ENCODE measurements around the gene ADH1C.
"Not testable (repeated sequence)": the region's sequence is repeated elsewhere in the genome, so short reads cannot be mapped to it uniquely, and the experiment has no call there.

Gene ADH1C

GRCh38 chr4:99356992-99357391, 4.4 kb upstream of the ADH1C start:
- DNase-seq = no peak

DNA sequence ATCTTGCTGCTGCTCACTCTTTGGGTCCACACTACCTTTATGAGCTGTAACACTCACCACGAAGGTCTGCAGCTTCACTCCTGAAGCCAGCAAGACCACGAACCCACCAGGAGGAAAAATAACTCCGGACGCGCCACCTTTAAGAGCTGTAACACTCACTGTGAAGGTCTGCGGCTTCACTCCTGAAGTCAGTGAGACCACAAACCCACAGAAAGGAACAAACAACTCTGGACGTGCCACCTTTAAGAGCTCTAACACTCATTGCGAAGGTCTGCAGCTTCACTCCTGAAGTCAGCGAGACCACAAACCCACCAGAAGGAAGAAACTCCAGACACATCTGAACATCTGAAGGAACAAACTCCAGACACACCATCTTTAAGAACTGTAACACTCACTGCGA, 3.6 kb upstream of the ADH1C start:
- DNase-seq = not testable (repeated sequence)

DNA sequence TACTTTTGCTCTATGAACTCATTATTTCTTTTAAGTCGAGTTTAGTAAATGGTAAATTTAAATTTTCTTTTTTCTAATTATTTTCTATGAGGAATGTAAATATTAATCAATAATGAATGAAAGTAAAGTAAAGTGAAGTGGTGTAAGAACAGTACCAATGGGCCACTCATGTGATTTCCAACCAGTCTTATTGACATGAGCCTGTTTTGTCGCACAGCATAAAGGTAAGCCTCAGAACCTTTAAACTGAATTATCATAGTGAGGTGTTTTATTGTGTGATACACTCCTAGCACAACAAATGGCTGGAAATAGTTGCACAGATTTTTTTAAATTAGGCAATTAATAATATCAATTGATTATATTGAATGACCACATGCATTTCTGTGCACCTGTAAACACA, 1.1 kb downstream of the ADH1C start:
- no peak for DNase-seq

- DNase-seq = no peak
Observed at GRCh38 chr4:99349338-99349737, 3.2 kb downstream of the ADH1C start.

DNA sequence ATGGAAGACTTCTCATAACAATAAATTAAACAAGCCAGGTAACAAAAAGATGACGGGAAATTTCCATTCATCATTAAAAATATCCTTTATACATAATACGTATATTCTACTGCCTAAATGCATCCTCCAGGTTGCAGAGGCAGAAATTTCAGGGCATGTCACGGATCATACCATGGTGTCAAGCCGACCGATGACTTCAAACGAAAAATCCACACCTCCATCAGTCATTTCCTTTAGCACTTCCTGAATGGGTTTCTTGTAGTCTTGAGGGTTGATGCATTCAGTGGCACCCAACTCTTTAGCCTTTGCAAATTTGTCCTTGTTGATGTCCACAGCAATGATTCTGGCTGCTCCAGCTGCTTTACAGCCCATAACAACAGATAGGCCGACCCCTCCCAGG, 9.9 kb downstream of the ADH1C start:
- DNase-seq = not testable (repeated sequence)

- DNase-seq = no peak
Observed at GRCh38 chr4:99341426-99341825, 11.1 kb downstream of the ADH1C start.

- no peak for DNase-seq
Observed at GRCh38 chr4:99339172-99339571, 13.4 kb downstream of the ADH1C start.

GRCh38 chr4:99336553-99336952, 16.0 kb downstream of the ADH1C start:
- no peak for DNase-seq

DNA sequence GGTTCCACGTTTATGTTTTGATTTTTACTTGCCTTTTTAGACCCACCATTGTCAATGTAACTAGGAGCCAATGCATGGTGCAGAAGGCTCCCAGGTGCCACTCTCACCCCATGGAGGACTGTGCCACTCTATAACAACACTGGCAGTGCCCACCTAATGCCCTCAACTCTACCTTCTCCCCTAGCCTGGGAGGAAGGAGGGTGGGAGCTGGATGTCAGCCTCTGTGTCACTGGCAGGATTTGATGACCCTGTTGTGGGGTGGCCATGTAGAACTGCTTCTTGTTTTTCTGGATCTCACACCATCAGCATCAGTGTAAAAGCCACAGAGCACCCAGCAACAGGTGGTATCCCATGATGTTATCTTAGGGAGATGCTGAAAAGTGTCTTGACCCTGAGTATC, 17.7 kb downstream of the ADH1C start:
- no peak for DNase-seq

- no peak for DNase-seq
Observed at GRCh38 chr4:99330648-99331047, 21.9 kb downstream of the ADH1C start.

DNA sequence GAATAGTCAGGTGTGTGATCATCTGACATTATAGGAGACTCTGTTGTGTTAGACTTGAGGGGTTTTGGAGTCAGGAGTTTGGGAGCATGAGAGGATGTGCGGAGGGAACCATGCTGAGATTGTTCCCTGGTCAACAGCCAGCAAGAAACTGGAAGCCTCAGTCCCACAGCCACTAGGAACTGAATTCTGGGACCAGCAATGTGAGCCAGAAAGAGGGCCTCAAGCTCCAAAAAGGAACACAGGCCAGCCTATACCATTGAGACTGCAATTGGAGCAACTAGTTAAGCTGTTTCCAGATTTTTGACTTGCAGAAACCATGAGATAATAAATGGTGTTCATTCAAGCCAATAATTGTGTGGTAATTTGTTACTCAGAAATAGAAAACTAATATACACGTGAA, 22.7 kb downstream of the ADH1C start:
- no peak for DNase-seq

DNA sequence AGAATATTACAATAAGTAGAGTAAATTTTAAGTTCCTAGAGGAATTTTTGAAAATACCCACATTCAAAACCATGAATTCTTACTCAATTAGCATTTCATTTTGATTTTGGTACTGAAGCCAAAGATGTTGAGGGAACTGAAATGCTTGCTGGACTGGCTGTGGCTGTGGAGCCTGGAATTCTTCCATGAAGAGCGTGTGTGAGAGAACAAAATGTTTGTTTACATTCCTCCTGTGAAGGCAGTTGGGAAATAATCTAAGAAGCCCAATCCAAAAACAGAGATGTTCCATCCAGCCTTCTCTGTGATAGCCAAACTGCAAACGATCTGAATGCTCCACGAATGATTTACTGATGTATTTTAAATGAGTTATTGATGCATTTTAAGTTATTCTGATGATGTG, 27.6 kb downstream of the ADH1C start:
- no peak for DNase-seq

DNA sequence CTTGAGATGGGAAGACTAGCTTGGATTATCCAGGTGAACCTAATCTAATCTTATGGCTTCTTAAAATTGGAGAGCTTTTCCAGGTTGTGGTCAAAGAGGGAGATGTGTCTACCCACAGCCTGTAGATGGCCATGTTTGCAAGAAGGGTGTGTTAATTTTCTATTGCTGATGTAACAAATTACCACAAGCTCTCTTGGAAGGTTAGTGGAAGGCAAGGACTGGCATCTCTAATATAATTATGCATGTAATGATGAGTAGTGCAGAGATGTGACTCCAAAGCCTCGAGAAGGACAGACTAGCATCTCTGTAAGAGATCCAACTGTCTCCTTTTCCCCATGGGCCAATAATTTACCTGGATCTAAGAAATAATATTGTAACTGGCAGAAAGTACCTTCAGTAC, 28.2 kb downstream of the ADH1C start:
- DNase-seq = no peak

DNA sequence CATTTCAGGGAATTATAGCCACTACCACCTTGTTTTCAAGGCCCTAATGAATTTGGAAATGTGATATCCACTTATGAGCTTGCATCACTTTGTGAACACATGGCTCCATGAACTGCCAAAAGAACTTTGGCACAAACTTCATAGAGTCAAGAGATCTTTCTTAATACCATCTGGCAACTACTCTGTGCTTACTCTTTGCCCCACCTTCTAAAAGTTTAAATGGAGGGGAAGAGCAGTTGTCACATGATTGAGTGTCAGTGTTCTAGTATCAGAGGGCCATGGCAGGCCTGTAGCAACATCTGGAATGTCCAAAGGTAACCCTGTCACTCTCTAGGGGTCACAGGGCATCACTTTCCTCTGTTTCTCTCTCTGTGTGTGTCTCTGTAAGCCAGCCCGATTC, 28.8 kb downstream of the ADH1C start:
- no peak for DNase-seq

GRCh38 chr4:99321241-99322191, 31.0 kb downstream of the ADH1C start, which contains the start of gene ADH1B:
Gene ADH1B, minus strand, starts transcription at chr4:99321401. Its CDS starts 70 bp downstream, at chr4:99321331.
- no peak for DNase-seq

DNA sequence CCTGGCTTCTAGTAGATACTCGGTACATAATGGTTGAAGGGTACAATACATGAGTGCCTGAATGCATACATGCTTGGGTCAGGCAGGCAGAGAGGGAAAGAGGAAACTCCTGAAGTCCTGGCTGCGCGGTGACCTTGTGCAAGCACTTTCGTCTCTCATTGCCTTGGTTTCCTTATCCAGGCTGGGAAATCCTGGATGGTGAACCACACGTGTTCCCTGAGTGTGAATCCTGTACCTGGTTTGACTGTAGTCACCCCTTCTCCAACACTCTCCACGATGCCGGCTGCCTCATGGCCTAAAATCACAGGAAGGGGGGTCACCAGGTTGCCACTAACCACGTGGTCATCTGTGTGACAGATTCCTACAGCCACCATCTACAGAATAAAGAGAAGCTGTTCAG, 34.7 kb downstream of the ADH1C start:
- DNase-seq = not testable (repeated sequence)

DNA sequence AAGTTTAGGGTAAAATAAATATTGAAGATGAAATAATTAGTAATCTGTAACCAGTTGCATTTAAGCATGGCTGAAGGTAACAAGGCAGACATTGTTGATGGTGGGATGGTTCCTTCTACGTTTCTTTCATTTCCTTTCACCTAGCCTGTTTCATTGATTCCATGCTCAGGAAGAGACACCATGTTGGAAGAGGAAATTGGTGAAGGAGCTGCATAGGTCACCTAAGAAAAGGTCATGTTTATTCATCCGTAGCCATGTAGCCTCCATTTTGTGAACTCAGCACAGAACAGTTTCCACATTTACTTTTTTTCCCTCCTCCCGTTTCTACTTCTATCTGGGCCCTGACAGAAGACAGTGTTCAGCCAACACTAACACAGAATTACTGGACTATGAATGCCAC, 35.2 kb downstream of the ADH1C start:
- DNase-seq = no peak

- no peak for DNase-seq
Observed at GRCh38 chr4:99315839-99316238, 36.7 kb downstream of the ADH1C start.

GRCh38 chr4:99314211-99314610, 38.3 kb downstream of the ADH1C start:
- no peak for DNase-seq

DNA sequence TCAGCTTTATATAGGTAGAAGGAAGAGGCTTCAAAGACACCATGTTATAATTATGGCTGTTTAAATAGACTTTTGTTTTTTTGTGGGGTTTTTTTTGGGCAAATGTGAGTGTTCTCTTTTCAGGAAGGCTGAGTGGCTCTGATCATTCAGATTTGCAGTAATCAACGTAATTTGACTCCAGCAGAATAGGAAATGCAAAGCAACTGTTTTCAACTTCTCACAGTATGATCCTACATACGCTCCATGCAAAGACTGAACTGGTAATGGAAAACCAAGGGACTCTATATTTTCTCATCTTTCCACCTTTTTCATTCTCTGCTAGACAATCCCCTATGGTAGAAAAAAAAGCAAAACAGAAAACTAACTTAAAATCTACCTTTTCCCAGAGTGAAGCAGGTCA, 42.2 kb downstream of the ADH1C start:
- no peak for DNase-seq

GRCh38 chr4:99305638-99306400, 46.7 kb downstream of the ADH1C start:
- DNase-seq = no peak

DNA sequence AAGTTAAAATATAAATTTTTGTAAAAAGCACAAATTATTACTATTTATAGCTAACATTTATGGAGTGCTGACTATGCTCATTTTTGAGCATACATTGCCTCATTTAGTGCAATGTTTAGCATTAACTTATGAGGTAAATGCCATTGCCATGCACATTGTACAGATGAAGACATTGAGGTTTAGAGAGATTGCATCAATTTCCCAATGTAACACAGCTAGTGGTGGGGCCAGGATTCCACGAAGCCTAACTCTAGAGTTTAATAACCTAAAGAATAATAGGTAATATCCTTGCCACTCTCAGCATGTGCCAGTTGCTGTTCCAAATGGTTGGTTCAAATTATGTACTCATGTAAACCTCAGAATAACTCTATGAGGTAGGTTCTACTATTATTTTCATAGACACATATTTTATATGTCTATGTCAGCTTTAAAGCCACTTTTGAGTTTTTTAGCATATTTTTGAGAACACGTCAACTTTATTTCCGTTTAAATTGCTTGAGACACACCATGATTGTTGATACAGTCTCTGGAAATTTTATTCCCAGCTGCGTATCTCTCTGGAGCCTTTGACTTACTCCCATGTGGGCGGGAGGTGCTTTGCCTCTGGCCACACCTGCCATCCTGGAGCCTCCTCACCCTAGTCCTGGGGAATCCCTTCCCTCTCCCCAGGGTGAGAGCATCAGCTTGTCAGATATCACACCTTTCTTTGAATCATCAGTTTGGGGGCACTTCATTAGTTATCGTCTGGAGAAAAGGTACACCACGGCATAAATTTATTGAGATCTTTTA, 51.0 kb downstream of the ADH1C start:
- no peak for DNase-seq

GRCh38 chr4:99300934-99301333, 51.6 kb downstream of the ADH1C start:
- DNase-seq = no peak

All from GDM1 (cell line).